K562 (cell line): ENCODE measurements around the gene HEMK1.

Experiments
- EZH2 ChIP-seq: IDR thresholded peaks from 2 replicates; pipeline ENCODE4 v1.6.1; 2012; ENCODE audit warnings: low read depth, mild to moderate bottlenecking, inconsistent platforms, low read length, borderline replicate concordance
- ZBTB49 ChIP-seq: sonication (generic); formaldehyde crosslinking; IDR thresholded peaks from 2 replicates; pipeline ENCODE4 v1.8.0; 2022; ENCODE audit warnings: missing genetic modification reagents, mild to moderate bottlenecking, borderline replicate concordance

GRCh38 chr3:50607271-50608091 is 38.2 kb downstream of the HEMK1 start:
- TF ChIP-seq EZH2 (no peak), ZBTB49 (CRISPR knock-in tag) (no peak)
